Skin of body (tissue), 2 donors: ENCODE results near the gene CLCN6. TPM values are rescaled to one million over a fixed set of nuclear protein-coding genes. Genes with fewer than 3 reads are reported as not detected.
"Not testable (repeated sequence)": the region's sequence is repeated elsewhere in the genome, so short reads cannot be mapped to it uniquely, and the experiment has no call there.

ENCODE experiments used
- DNase-seq: peaks from one replicate; lab custom pipeline; 2025; lab: John Stamatoyannopoulos, UW
- total RNA-seq: library from RNA; depleted of rRNA; stranded (reverse); fragments of >200 nt; gene quantifications from one replicate; pipeline ENCODE4 v1.2.3, GENCODE V29; 2014

Gene CLCN6
- total RNA-seq, 1 donor from 2014 or later: 9.4 TPM

DNA sequence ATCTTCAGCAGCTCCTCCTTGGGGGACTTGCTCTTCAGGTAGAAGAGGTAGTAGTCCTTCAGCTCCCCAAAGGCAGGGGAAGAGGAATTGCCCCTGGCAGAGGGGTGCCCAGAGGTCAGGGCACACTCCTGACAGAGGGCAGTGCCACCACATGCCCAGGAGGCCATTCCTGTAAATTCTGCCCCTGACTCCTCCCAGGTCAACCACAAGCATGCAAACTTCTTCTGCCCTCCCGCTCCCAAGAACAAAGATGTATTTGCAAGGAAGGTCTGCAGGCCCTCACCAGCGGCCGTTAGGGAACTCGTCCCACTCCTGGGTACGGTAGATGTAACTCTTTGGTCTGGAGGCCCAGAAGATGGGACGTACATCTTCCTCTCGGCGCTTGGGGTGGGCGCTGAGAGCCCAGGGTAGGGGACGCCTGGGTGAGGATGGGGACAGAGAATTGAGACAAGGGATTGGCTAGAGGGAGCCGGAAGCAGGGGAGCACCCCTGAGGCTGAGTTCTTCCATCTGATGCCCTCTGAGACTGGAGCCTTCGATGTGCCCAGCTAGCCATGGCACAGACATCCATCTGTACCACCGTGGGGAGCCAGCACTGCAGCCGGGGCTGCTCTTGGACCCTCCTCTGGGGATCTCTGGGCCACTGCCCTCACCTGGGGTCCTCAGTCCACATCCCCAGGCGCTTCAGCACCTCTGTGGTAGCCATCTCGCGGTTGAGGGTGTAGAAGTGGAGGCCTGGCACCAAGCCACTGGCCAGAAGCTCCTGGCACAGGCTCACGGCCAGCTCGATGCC lies 11.3 kb upstream of the CLCN6 start:
- no peak for DNase-seq

DNA sequence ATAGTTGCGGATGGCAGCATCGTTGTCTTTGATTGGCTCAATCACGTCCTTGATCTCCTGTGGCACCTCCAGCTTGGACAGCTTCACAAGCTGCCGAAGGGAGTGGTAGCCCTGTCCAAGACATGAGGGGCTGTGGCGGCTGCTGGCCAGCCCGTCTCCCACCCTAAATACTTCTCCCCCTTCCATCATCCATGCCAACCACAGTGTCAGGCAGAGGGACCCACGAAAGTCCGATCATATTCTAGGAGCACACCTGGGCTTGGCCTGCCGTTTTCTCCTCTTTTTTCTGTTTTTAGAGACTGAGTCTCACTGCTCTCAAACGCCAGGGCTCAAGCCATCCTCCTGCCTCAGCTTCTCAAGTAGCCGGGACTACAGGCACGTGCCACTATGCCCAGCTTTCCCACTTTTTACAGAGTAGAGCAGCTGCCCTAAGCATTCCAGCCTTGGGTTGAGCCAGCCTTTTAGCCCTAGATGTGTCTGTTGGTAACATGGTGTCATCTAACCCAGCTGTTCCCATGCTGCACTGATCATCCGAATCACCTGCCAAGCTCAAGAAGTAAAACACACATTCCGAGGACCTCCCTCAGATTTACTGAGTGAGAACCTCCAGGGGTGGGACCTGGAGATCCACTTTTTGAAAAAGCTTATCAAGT lies 10.6 kb upstream of the CLCN6 start:
- no peak for DNase-seq

GRCh38 chr1:11796036-11796828 lies 9.8 kb upstream of the CLCN6 start:
- DNase-seq: no peak

DNA sequence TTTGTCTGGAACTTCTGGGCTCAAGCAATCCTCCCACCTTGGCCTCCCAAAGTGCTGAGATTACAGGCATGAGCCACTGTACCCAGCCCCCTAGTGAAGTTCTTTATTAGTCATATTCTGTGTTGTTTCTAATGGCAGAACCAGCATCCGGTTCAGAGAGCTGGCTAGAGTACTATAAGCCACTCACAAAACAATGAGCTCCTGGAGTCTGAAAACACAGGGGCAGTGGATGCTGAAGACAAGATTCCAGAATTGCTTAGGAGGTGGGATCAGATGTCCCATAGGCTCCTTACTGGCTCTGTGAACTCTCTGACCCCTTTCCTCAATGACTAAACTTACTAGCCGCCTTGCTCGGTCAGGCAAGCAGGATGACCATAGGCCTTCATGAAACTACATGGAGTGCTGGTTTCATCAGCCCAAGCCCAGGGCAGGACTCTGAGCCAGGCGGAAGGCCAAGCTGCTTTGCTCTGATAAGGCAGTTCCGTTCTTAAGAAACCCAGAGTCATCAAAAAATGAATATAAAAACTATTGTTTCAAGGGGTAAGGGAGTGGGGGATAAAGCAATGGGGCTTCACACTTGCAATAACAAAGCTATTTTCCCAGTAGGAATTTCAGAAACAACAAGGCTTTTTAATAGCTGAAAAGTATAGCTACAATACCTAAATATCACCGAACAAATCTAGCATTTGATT lies 8.3 kb upstream of the CLCN6 start:
- DNase-seq: no peak

DNA sequence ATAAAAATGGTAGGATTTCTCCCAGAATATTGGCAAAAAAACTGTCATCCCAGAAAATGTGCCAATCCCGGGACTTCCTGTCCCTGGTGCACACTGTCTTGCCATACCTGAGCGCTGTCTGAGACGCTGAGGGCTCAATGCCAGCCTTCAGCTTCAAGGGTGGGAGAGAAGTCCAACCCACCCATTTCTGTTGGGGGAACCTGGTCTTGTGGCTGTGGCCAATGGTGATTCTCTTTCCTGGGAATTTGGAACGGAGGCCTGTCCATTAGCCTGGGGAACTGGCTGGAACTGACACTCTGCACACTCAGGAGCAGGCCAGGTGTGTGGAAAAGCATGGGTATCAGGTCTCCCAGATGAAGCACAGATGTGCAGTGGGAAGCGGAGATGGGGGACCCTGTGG lies 6.9 kb upstream of the CLCN6 start:
- no peak for DNase-seq

DNA sequence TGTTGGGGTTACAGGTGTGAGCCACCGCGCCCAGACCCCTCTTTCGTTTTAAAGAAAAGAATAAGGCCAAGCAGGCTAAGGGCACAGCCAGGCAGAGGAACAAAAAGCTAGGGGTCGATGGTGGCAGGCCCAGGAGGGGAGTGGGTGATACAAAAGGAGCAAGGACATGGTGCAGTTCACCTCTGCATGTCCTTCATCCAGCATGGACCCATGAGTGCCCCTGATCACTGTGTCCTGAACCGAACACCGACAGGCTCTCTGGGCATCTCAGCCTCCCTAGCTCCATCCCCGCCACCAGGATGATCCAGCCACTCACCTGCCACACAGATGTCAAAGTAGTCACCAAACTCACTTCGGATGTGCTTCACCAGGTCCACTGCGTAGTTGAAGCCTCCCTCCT lies 6.1 kb upstream of the CLCN6 start:
- no peak for DNase-seq

GRCh38 chr1:11800391-11800755 lies 5.6 kb upstream of the CLCN6 start:
- no peak for DNase-seq

- DNase-seq: no peak
These were observed 5.1 kb upstream of the CLCN6 start for GRCh38 chr1:11800756-11801433.

DNA sequence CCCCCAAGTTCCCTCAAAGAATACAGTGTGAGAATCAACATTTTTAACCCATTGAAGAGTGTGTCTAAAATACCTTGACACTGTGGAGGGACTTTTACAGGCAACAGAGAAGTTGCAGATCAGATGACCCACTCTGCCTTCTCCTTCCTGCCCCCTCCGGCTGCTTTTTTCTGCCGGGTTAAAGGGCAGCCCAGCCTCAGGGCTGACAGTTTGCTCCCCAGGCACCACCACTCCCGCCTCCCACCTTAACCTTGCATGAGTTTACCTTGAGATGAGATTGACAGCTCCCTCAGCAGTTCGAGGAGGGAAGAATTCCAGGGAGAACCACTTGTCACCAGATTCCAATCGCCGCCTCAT lies 3.4 kb upstream of the CLCN6 start:
- DNase-seq: no peak

GRCh38 chr1:11802973-11803885 lies 2.8 kb upstream of the CLCN6 start:
- DNase-seq: peak; percentile 91

DNA sequence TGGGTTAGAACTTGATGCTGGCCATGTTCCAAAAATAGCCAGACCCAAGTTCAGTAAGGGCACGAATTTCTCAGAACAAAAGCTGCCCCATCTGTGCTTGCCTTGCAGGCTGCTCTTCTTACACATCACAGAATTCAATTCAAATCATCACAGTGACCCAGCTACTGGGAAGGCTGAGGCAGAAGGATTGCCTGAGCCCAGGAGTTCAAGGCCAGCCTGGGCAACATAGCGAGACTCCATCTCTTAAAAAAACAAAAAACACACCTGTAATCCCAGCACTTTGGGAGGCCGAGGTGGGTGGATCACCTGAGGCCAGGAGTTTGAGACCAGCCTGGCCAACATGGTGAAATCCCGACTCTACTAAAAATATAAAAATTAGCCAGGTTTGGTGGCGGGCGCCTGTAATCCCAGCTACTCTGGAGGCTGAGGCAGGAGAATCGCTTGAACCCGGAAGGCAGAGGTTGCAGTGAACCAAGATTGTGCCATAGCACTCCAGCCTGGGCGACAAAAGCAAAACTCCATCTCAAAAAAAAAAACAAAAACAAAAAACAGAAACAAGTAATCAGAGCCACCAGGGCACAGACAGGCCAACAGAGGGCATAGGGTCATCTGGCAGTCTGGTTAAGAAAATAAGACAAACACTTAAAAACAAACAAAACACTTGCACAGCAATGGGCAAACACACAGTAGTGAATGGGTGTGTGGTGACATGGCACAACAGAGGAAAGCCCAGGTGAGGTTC lies 1.9 kb upstream of the CLCN6 start:
- DNase-seq: not testable (repeated sequence)

- peak; percentile 59 for DNase-seq
These were observed 1.1 kb upstream of the CLCN6 start for GRCh38 chr1:11804666-11805421.

DNA sequence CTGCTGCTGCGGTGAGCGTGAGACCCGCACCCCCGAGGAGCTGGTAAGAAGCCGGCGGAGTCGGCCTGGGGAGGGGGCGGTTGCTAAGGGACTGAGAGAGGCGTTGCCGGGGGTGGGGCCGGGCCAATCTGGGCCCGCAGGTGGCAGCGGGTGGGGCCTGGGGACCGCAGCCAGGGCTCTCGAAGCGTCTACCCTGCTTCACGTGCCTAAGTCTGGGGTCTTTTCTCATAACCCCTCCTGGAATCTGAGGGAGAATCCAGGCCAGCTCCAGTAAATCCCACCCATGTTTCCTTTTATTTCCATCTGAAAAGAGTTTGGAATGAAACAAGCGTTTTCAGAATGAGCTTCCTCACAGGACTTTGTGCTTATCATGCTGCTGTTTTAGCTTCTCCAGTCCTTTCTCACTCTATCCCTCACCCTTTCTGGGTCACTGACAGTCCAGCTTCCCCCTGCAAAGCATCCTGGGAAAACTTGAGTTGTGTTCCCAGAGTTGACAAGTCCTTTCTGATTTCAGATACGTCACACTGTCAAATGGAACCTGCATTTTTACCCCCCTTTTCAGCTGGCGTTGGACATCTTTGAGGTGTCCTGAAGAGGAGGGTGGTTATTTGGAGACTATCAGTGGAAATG lies 431 bp downstream of the CLCN6 start:
- DNase-seq: peak; percentile 68

GRCh38 chr1:11807133-11807532 lies 1.1 kb downstream of the CLCN6 start:
- no peak for DNase-seq

DNA sequence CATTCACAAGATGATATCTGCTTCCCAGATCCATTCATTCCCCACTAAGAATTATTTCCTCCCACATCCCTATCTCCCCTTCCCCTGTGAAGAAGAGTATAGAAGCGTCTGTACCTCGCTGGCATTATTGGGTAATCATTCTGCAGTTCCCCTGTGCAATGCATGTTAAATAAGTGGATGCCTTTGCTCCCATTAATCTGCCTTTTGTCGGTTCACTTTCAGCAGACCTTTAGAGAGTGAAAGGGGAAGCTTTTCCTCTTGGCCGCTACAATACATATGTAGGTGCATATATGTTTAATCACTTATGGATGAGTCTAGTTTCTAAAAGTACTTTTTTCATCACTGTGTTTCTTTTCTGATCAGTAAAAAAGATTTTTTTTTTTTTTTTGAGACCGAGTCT lies 7.0 kb downstream of the CLCN6 start:
- DNase-seq: no peak

DNA sequence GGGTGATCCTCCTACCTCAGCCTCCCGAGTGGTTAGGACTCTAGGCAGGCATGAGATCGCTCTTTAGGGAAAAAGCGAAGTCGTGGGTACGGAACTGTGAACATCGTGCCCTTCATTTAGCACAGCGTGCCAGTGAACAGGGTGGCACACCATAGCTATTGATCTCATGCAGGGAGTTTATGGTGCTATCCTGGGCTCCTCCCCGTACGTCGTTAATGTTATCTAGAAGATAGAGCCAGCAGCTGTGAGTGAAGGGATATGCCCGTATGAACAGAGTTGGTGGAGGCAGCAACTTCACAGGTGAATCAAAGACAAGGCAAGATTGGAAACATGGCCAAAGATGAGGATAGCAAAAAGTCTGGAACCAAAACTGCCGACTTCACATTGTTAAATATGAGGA lies 11.2 kb downstream of the CLCN6 start:
- no peak for DNase-seq

GRCh38 chr1:11822091-11822490 lies 16.1 kb downstream of the CLCN6 start:
- no peak for DNase-seq
